Measurements from ENCODE around the gene SLC1A7.

Gene SLC1A7

GRCh38 chr1:53063744-53064515 lies 78.5 kb downstream of the SLC1A7 start:
- no peak for DNase-seq (ENCODE audit: low spot score)
- TF ChIP-seq, protein P1, sequence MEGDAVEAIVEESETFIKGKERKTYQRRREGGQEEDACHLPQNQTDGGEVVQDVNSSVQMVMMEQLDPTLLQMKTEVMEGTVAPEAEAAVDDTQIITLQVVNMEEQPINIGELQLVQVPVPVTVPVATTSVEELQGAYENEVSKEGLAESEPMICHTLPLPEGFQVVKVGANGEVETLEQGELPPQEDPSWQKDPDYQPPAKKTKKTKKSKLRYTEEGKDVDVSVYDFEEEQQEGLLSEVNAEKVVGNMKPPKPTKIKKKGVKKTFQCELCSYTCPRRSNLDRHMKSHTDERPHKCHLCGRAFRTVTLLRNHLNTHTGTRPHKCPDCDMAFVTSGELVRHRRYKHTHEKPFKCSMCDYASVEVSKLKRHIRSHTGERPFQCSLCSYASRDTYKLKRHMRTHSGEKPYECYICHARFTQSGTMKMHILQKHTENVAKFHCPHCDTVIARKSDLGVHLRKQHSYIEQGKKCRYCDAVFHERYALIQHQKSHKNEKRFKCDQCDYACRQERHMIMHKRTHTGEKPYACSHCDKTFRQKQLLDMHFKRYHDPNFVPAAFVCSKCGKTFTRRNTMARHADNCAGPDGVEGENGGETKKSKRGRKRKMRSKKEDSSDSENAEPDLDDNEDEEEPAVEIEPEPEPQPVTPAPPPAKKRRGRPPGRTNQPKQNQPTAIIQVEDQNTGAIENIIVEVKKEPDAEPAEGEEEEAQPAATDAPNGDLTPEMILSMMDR (IDR thresholded peaks at IDR 0.05; ENCODE audit: extremely low read depth, missing control alignments): no peak

- no peak for DNase-seq (ENCODE audit: low spot score)
- TF ChIP-seq, protein P1 (IDR thresholded peaks at IDR 0.05; ENCODE audit: extremely low read depth, missing control alignments): no peak
These were observed 79.5 kb downstream of the SLC1A7 start for GRCh38 chr1:53062708-53063591.

DNA sequence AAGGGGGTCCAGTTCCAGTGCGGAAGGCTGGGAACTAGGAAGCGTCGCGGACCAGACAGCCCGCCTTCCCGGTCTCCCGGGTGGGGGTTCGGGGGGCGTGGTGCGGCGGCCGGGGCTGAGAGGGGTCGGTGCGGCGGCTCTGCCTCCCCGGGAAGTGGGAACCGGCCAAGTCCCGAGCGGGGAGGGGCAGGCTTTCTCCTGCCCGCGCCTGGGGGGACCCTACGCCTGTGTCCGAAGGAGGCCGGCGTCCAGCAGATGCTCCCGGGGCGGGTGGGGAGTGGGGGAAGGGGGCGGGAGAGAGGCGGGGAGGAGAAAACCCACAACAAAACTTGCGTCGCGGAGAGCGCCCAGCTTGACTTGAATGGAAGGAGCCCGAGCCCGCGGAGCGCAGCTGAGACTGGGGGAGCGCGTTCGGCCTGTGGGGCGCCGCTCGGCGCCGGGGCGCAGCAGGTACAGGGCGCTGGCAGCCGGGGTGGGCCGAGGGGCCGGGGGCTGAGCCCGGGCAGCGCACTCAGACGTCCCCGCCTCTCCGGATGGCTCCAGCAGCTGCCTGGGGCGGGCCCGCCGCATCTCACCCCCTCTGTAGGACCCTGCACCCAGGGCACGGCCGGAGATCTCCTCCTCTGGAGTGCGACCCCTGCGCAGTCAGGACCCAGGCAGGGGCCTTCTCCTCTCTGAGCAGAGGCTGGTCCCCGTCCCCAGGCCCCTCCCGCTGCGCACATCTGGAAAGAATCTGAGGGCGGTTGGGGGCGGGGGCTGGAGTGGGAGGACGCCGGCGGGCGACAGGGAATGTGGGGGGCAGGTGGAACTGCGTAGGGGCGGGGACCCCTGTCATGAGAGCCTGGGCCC lies 80.4 kb downstream of the SLC1A7 start, which contains the start of gene PODN:
PODN (plus strand) TSS at position 355 of the 849 bp plus-strand sequence. CDS start 7,643 bp downstream, outside the sequence.
- peak; percentile 49 for DNase-seq (ENCODE audit: low spot score)
- TF ChIP-seq, protein P1 (IDR thresholded peaks at IDR 0.05; ENCODE audit: extremely low read depth, missing control alignments): no peak

DNA sequence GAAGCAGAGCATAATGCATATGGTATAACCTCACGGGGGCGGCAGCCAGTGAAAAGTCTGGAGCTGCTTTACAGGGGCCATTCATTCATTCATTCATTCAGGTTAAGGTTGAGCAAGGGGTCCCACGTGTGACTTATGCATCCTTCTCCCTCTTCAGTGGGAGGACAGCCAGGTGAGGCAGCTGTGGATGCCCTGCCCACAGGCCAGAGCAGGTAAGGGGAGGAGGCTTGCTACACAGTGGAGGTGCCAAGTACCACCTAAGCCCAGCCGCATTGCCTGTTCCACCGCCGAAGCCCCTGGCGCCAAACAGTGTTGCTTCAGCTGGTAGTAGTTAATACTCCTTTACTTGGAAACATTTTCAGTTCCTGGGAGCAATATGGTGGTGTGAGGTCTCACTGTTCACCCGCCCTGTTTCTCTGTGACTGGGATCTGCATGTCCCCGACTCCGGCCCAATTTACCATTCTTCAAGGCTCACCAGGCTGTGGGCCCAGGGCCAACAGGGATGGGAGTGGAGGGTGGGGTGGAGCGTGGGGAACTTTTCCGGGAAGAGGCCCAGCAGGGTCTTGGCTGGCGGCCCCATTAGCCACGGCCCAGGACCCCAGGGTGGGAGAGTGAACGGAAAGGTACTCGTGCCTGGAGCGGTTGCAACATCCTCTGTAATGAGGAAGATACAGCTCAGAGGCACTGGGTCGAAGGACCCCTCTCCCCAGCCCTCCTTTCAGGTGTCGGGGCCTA lies 81.1 kb downstream of the SLC1A7 start:
- TF ChIP-seq, protein P1 (IDR thresholded peaks at IDR 0.05; ENCODE audit: extremely low read depth, missing control alignments): no peak
- peak; percentile 27 for DNase-seq (ENCODE audit: low spot score)

DNA sequence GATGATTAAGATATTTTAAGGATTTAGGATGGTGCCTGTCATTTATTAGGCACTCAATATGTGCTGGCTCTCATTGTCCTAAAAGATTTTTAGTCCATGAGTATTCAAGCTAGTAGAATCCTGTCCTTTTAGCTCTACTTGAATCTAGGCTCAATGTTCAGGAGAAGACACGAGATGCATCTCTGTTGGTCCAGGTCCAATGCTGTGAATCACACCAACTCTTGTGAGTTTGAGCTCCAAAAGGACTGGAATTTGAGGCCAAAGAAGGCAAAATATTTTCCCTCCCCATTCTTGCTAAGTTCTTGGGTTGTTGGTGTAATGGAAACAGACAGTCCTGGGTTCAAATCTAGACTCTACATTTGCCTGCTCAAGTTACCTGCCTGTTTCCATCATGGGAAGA lies 81.9 kb downstream of the SLC1A7 start:
- TF ChIP-seq, protein P1 (IDR thresholded peaks at IDR 0.05; ENCODE audit: extremely low read depth, missing control alignments): no peak
- DNase-seq (ENCODE audit: low spot score): no peak

- TF ChIP-seq, protein P1 (IDR thresholded peaks at IDR 0.05; ENCODE audit: extremely low read depth, missing control alignments): no peak
These were observed 85.3 kb downstream of the SLC1A7 start for GRCh38 chr1:53057127-53057526.

More at GRCh38 chr1:53057127-53057526, 85.3 kb downstream of the SLC1A7 start:
- no peak for DNase-seq (ENCODE audit: low spot score)

Measured in GM20000 (cell line).